Stimulated activated CD8-positive, alpha-beta memory T cell treated with anti-CD3 and anti-CD28 coated beads, Interleukin-15, amount 100 ng/mL, for 24 hours (primary cell): ENCODE data around the gene MTUS2.

Source experiments
- DNase-seq: peaks from one replicate; pipeline ENCODE4 v3.0.0-alpha.2; 2020; ENCODE audit warnings: low read depth

The MTUS2 gene

GRCh38 chr13:29024783-29025182 is 204.6 kb downstream of the MTUS2 start:
- DNase-seq = no peak

GRCh38 chr13:29028868-29029267 is 208.7 kb downstream of the MTUS2 start:
- DNase-seq = no peak

- DNase-seq = no peak
Observed at GRCh38 chr13:29038700-29039099, 218.6 kb downstream of the MTUS2 start.

GRCh38 chr13:29039212-29039611 is 219.1 kb downstream of the MTUS2 start:
- DNase-seq = no peak

GRCh38 chr13:29046588-29046987 is 226.4 kb downstream of the MTUS2 start:
- no peak for DNase-seq

- no peak for DNase-seq
Observed at GRCh38 chr13:29049524-29049923, 229.4 kb downstream of the MTUS2 start.

GRCh38 chr13:29050719-29051118 is 230.6 kb downstream of the MTUS2 start:
- DNase-seq = no peak

- DNase-seq = no peak
Observed at GRCh38 chr13:29059800-29060199, 239.7 kb downstream of the MTUS2 start.

- DNase-seq = no peak
Observed at GRCh38 chr13:29065142-29065541, 245.0 kb downstream of the MTUS2 start.

GRCh38 chr13:29067306-29067945 is 247.3 kb downstream of the MTUS2 start:
- DNase-seq = no peak

GRCh38 chr13:29073755-29074154 is 253.6 kb downstream of the MTUS2 start:
- no peak for DNase-seq

GRCh38 chr13:29077051-29077813 is 257.1 kb downstream of the MTUS2 start:
- DNase-seq = no peak

- DNase-seq = no peak
Observed at GRCh38 chr13:29081036-29081435, 260.9 kb downstream of the MTUS2 start.

- DNase-seq = no peak
Observed at GRCh38 chr13:29081697-29082440, 261.7 kb downstream of the MTUS2 start.

GRCh38 chr13:29099781-29100406 is 279.8 kb downstream of the MTUS2 start:
- DNase-seq = no peak

GRCh38 chr13:29100758-29101157 is 280.6 kb downstream of the MTUS2 start:
- no peak for DNase-seq

- DNase-seq = no peak
Observed at GRCh38 chr13:29101409-29101808, 281.3 kb downstream of the MTUS2 start.

- no peak for DNase-seq
Observed at GRCh38 chr13:29101905-29102304, 281.8 kb downstream of the MTUS2 start.

GRCh38 chr13:29103065-29103800 is 283.1 kb downstream of the MTUS2 start:
- DNase-seq = no peak

- DNase-seq = no peak
Observed at GRCh38 chr13:29104461-29104860, 284.3 kb downstream of the MTUS2 start.

- no peak for DNase-seq
Observed at GRCh38 chr13:29105779-29106178, 285.6 kb downstream of the MTUS2 start.

- no peak for DNase-seq
Observed at GRCh38 chr13:29106651-29107050, 286.5 kb downstream of the MTUS2 start.
